NCI-H82 treated with DMSO at 0.1 percent for 48 hours (cell line): ENCODE results near the gene BRF1.
A peak's percentile ranks its signal among the peaks of the same experiment; 100 is the strongest.
"Not testable (repeated sequence)": the region's sequence is repeated elsewhere in the genome, so short reads cannot be mapped to it uniquely, and the experiment has no call there.

Experiments used
- DNase-seq: peaks from one replicate; lab custom pipeline; 2025; ENCODE audit not compliant: unreplicated experiment; lab: John Stamatoyannopoulos, UW

Gene BRF1

GRCh38 chr14:105316968-105317510 lies 16.2 kb upstream of the BRF1 start:
- DNase-seq = no peak

GRCh38 chr14:105316577-105316941 lies 15.8 kb upstream of the BRF1 start:
- DNase-seq = no peak

GRCh38 chr14:105315941-105316576 lies 15.3 kb upstream of the BRF1 start:
- DNase-seq = no peak

- DNase-seq = no peak
Observed at GRCh38 chr14:105315211-105315721, 14.5 kb upstream of the BRF1 start.

GRCh38 chr14:105314287-105315200 lies 13.7 kb upstream of the BRF1 start, which contains the start of gene PACS2:
Gene PACS2 (plus strand): TSS chr14:105314748. CDS start chr14:105314919, 171 bp downstream.
- no peak for DNase-seq

GRCh38 chr14:105313381-105314286 lies 12.8 kb upstream of the BRF1 start:
- no peak for DNase-seq

- DNase-seq = no peak
Observed at GRCh38 chr14:105312973-105313372, 12.2 kb upstream of the BRF1 start.

GRCh38 chr14:105311838-105312237 lies 11.0 kb upstream of the BRF1 start:
- DNase-seq = no peak

- DNase-seq = no peak
Observed at GRCh38 chr14:105309371-105309770, 8.6 kb upstream of the BRF1 start.

GRCh38 chr14:105307052-105307727 lies 6.4 kb upstream of the BRF1 start:
- DNase-seq = no peak

- no peak for DNase-seq
Observed at GRCh38 chr14:105305791-105306190, 5.0 kb upstream of the BRF1 start.

- no peak for DNase-seq
Observed at GRCh38 chr14:105305345-105305744, 4.5 kb upstream of the BRF1 start.

GRCh38 chr14:105304565-105304964 lies 3.8 kb upstream of the BRF1 start:
- no peak for DNase-seq

- DNase-seq = peak; percentile 6
Observed at GRCh38 chr14:105303949-105304348, 3.1 kb upstream of the BRF1 start.

GRCh38 chr14:105301915-105302249 lies 1.1 kb upstream of the BRF1 start:
- DNase-seq = not testable (repeated sequence)

- DNase-seq = peak; percentile 92
Observed at GRCh38 chr14:105301103-105301914, 508 bp upstream of the BRF1 start.

- no peak for DNase-seq
Observed at GRCh38 chr14:105299654-105300541, 903 bp downstream of the BRF1 start.

GRCh38 chr14:105297311-105297710 lies 3.5 kb downstream of the BRF1 start:
- DNase-seq = not testable (repeated sequence)
